SK-N-SH (cell line): Measurements from ENCODE around the gene ANKRD33B. TPM values are rescaled to one million over a fixed set of nuclear protein-coding genes. Genes with fewer than 3 reads are reported as not detected.
A peak's percentile ranks its signal among the peaks of the same experiment; 100 is the strongest.

ENCODE experiments used
- CTCF ChIA-PET: fragments of 300-600, 350-600 bp; formaldehyde crosslinking; extraction: SDS; loops from one replicate; lab custom pipeline; 2021; lab: Yijun Ruan, JAX
- POLR2A ChIA-PET: fragments of 350-600 bp; sonication (Branson Sonifier 250); formaldehyde crosslinking; extraction: SDS; loops from one replicate; lab custom pipeline; 2020; ENCODE audit warnings: antibody characterized with exemption, inconsistent platforms; lab: Yijun Ruan, JAX
- DNase-seq: peaks from one replicate; pipeline ENCODE4 v3.0.0; 2012
- H2AFZ ChIP-seq: fragments of 200-600 bp; sonication (generic); 2 replicates; pipeline ENCODE4 v1.8.1; 2016; ENCODE audit warnings: antibody characterized with exemption, mild to moderate bottlenecking, low read depth
- H3F3A ChIP-seq: fragments of 200-600 bp; sonication (generic); replicated peaks from 2 replicates; pipeline ENCODE3; 2016; ENCODE audit warnings: antibody characterized with exemption, mild to moderate bottlenecking; ENCODE audit not compliant: insufficient read depth
- H3K27ac ChIP-seq, 2 experiments: fragments of 200-500 bp in 1 of 2; fragments of 200-600 bp in 1 of 2; sonication (Bioruptor generic) in 1 of 2; sonication (generic), shearing (Covaris generic) in 1 of 2; 2 replicates each; pipeline versions ENCODE4 v1.5.1 to v1.6.1; 2014 to 2016; ENCODE audit warnings: low read depth in 2 of 2, inconsistent platforms in 1 of 2, low read length in 1 of 2, mild to moderate bottlenecking in 1 of 2, mixed read lengths in 1 of 2
- H3K27me3 ChIP-seq: fragments of 200-600 bp; sonication (generic), shearing (Covaris generic); 2 replicates; pipeline ENCODE4 v1.6.1; 2016; ENCODE audit warnings: mixed run types; ENCODE audit not compliant: insufficient read depth
- H3K36me3 ChIP-seq, 2 experiments: fragments of 200-500 bp in 1 of 2; fragments of 200-600 bp in 1 of 2; sonication (Bioruptor generic) in 1 of 2; sonication (generic) in 1 of 2; replicated peaks in 1 of 2; 2 replicates each; pipeline versions ENCODE3 to v1.5.1; 2014 to 2016; ENCODE audit warnings: low read length in 1 of 2, mild to moderate bottlenecking in 1 of 2; ENCODE audit not compliant: insufficient read depth in 2 of 2, control insufficient read depth in 1 of 2
- H3K4me1 ChIP-seq, 2 experiments: fragments of 200-500 bp in 1 of 2; fragments of 200-600 bp in 1 of 2; sonication (Bioruptor generic) in 1 of 2; sonication (generic), shearing (Covaris generic) in 1 of 2; 2 replicates each; pipeline versions ENCODE4 v1.5.1 to v1.6.1; 2014 to 2016; ENCODE audit warnings: low read depth in 1 of 2, low read length in 1 of 2, mixed run types in 1 of 2; ENCODE audit not compliant: insufficient read depth in 2 of 2, control insufficient read depth in 1 of 2
- H3K4me2 ChIP-seq: fragments of 200-600 bp; sonication (generic), shearing (Covaris generic); 2 replicates; pipeline ENCODE4 v1.6.1; 2017; ENCODE audit warnings: mixed run types
- H3K4me3 ChIP-seq, 2 experiments: fragments of 200-500 bp in 1 of 2; fragments of 200-600 bp in 1 of 2; sonication (Bioruptor generic) in 1 of 2; sonication (generic), shearing (Covaris generic) in 1 of 2; 2 replicates each; pipeline versions ENCODE4 v1.5.1 to v1.8.1; 2014 to 2016; ENCODE audit warnings: low read depth in 2 of 2, inconsistent platforms in 1 of 2, low read length in 1 of 2, mild to moderate bottlenecking in 1 of 2, mixed read lengths in 1 of 2, moderate library complexity in 1 of 2
- H3K79me2 ChIP-seq: fragments of 200-600 bp; sonication (generic); 2 replicates; pipeline ENCODE4 v1.8.1; 2017; ENCODE audit warnings: mild to moderate bottlenecking; ENCODE audit not compliant: insufficient read depth
- H3K9ac ChIP-seq: fragments of 200-600 bp; sonication (generic); 2 replicates; pipeline ENCODE4 v1.6.1; 2017; ENCODE audit warnings: mixed run types
- H3K9me2 ChIP-seq: fragments of 200-600 bp; sonication (generic); 2 replicates; pipeline ENCODE4 v1.6.1; 2017; ENCODE audit warnings: mixed run types
- H3K9me3 ChIP-seq: fragments of 200-600 bp; sonication (generic); 2 replicates; pipeline ENCODE4 v1.6.1; 2017; ENCODE audit warnings: mixed run types, mild to moderate bottlenecking, moderate library complexity
- H4K20me1 ChIP-seq: fragments of 200-600 bp; sonication (generic); 2 replicates; pipeline ENCODE4 v1.6.1; 2017; ENCODE audit warnings: mild to moderate bottlenecking, mixed run types; ENCODE audit not compliant: insufficient read depth
- EZH2phosphoT487 ChIP-seq: fragments of 200-600 bp; sonication (generic); IDR thresholded peaks from 2 replicates; pipeline ENCODE4 v1.6.1; 2017; ENCODE audit warnings: low read depth, mixed run types, mild to moderate bottlenecking, antibody characterized with exemption, moderate library complexity, borderline replicate concordance
- FOXM1 ChIP-seq: IDR thresholded peaks from 2 replicates; pipeline ENCODE4 v1.4.0; 2012; ENCODE audit warnings: low read depth, mild to moderate bottlenecking
- MXI1 ChIP-seq: IDR thresholded peaks from 2 replicates; pipeline ENCODE4 v1.6.1; 2012; ENCODE audit warnings: mild to moderate bottlenecking, low read depth, low read length, improper control_type of control experiment
- NRF1 ChIP-seq: IDR thresholded peaks from 2 replicates; pipeline ENCODE4 v1.6.1; 2012; ENCODE audit warnings: low read depth, mild to moderate bottlenecking, low read length
- RAD21 ChIP-seq: IDR thresholded peaks from 2 replicates; pipeline ENCODE4 v1.6.1; 2012; ENCODE audit warnings: mild to moderate bottlenecking, low read length
- REST ChIP-seq: IDR thresholded peaks from 2 replicates; pipeline ENCODE4 v1.6.1; 2012; ENCODE audit warnings: mild to moderate bottlenecking, low read depth, low read length, moderate library complexity
- TEAD4 ChIP-seq: IDR thresholded peaks from 2 replicates; pipeline ENCODE4 v1.4.0; 2012; ENCODE audit warnings: mild to moderate bottlenecking, borderline replicate concordance; ENCODE audit not compliant: insufficient read depth
- USF2 ChIP-seq: fragments of 150-350 bp; IDR thresholded peaks from 2 replicates; pipeline ENCODE4 v1.6.1; 2017; ENCODE audit warnings: antibody characterized with exemption, low read length, low read depth, borderline replicate concordance
- ZBTB33 ChIP-seq: IDR thresholded peaks from 2 replicates; pipeline ENCODE4 v1.4.0; 2012; ENCODE audit warnings: low read depth, borderline replicate concordance
- WGBS: methylation state at CpG from one replicate; pipeline ENCODE4 v1.1.6; 2017; ENCODE audit warnings: low lambda C conversion rate; 5-methylcytosine and 5-hydroxymethylcytosine counted together
- polyA plus RNA-seq, 3 experiments: library from polyadenylated mRNA; depleted of rRNA; stranded (reverse); fragments of >200 nt; gene quantifications; 2 replicates each; pipeline ENCODE4 v1.2.3, GENCODE V29; 2012
- TF ChIP-seq, protein P1 (sequence below): fragments of 150-350 bp; IDR thresholded peaks from 2 replicates; pipeline ENCODE4 v1.6.1; 2016; ENCODE audit warnings: mild to moderate bottlenecking, low read depth, low read length
- TF ChIP-seq, protein P2 (sequence below): IDR thresholded peaks from 2 replicates; pipeline ENCODE4; 2012

The ANKRD33B gene
- polyA plus RNA-seq, 1 of the 3 experiments (the other 2 are of a cell fraction), result 1.8 TPM

GRCh38 chr5:10550222-10550995 is 13.5 kb upstream of the ANKRD33B start:
- no peak for DNase-seq
- Histone ChIP-seq H3K27ac (peak overlapping the region in 1 of 2 experiments; percentile 98; a peak in 2 of 4 replicates), H3K9me2 (no peaks in the 10 kb centered on the region), H4K20me1 (no peaks in the 10 kb centered on the region), H3K9me3 (no peaks in the 10 kb centered on the region), H3K27me3 (no peaks in the 10 kb centered on the region), H3K4me1 (peaks cover 4 to 22% of the 10 kb centered on the region in 2 experiments; a peak in 3 of 4 replicates), H3F3A (peaks cover 18% of the 10 kb centered on the region), H3K79me2 (no peaks in the 10 kb centered on the region), H2AFZ (no peak overlapping the region; the same call in 1 of the 2 replicates), H3K36me3 (no peaks in the 10 kb centered on the region), H3K4me3 (no peak overlapping the region), H3K4me2 (peak overlapping the region; percentile 48), H3K9ac (peak overlapping the region; percentile 72)
- POLR2A ChIA-PET, result interaction anchor here (0.8 kb wide), 1 partner anchor 34 kb away, joined by 3 read pairs; no protein-coding TSS in a partner anchor
- TF ChIP-seq REST, result no peak
- no peak for TF ChIP-seq RAD21
- no peak for TF ChIP-seq MXI1
- no peak for TF ChIP-seq TEAD4
- TF ChIP-seq USF2, result no peak
- TF ChIP-seq NRF1, result no peak
- TF ChIP-seq ZBTB33, result no peak
- TF ChIP-seq, protein P1, sequence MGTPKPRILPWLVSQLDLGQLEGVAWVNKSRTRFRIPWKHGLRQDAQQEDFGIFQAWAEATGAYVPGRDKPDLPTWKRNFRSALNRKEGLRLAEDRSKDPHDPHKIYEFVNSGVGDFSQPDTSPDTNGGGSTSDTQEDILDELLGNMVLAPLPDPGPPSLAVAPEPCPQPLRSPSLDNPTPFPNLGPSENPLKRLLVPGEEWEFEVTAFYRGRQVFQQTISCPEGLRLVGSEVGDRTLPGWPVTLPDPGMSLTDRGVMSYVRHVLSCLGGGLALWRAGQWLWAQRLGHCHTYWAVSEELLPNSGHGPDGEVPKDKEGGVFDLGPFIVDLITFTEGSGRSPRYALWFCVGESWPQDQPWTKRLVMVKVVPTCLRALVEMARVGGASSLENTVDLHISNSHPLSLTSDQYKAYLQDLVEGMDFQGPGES, result no peak
- no peak for TF ChIP-seq FOXM1
- TF ChIP-seq, protein P2, sequence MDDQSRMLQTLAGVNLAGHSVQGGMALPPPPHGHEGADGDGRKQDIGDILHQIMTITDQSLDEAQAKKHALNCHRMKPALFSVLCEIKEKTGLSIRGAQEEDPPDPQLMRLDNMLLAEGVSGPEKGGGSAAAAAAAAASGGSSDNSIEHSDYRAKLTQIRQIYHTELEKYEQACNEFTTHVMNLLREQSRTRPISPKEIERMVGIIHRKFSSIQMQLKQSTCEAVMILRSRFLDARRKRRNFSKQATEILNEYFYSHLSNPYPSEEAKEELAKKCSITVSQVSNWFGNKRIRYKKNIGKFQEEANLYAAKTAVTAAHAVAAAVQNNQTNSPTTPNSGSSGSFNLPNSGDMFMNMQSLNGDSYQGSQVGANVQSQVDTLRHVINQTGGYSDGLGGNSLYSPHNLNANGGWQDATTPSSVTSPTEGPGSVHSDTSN, result no peak
- TF ChIP-seq EZH2phosphoT487, result no peak
- CTCF ChIA-PET, result no interaction called here
- WGBS, result 81% methylated on average over 9 of the region's 10 CpGs
